HG02884 (cell line): ENCODE data around the gene MEA1.
"Not testable (repeated sequence)": the region's sequence is repeated elsewhere in the genome, so short reads cannot be mapped to it uniquely, and the experiment has no call there.

ENCODE experiments used
- ATAC-seq: cut with Tn5 transposase; IDR thresholded peaks from one replicate; pipeline ENCODE4 v1.9.1; 2021; ENCODE audit warnings: mild to moderate bottlenecking, moderate library complexity; ENCODE audit not compliant: unreplicated experiment

Gene MEA1

GRCh38 chr6:43013843-43014433, at the start of gene MEA1, which contains the start of gene KLHDC3:
MEA1 (minus strand) TSS chr6:43013946; CDS start chr6:43013813, 133 bp downstream.
KLHDC3 (plus strand) TSS chr6:43014249; CDS start chr6:43017193, 2,944 bp downstream.
- ATAC-seq: peak; percentile 79

- ATAC-seq: no peak
Observed at GRCh38 chr6:43062818-43063217, 49.1 kb upstream of the MEA1 start.

- ATAC-seq: no peak
Observed at GRCh38 chr6:43061861-43062260, 48.1 kb upstream of the MEA1 start.

GRCh38 chr6:43060755-43061633, 47.2 kb upstream of the MEA1 start:
- no peak for ATAC-seq

GRCh38 chr6:43060034-43060754, 46.4 kb upstream of the MEA1 start:
- no peak for ATAC-seq

GRCh38 chr6:43059168-43060033, 45.7 kb upstream of the MEA1 start, which contains the start of the genes KLC4 and MRPL2:
KLC4 (plus strand) TSS chr6:43059631; CDS start chr6:43061336, 1,705 bp downstream.
MRPL2 (minus strand) TSS chr6:43059434; CDS start chr6:43059381, 53 bp downstream.
- peak; percentile 89 for ATAC-seq

GRCh38 chr6:43058531-43058930, 44.8 kb upstream of the MEA1 start:
- no peak for ATAC-seq

- no peak for ATAC-seq
Observed at GRCh38 chr6:43055966-43056365, 42.2 kb upstream of the MEA1 start.

- ATAC-seq: no peak
Observed at GRCh38 chr6:43054206-43054943, 40.6 kb upstream of the MEA1 start.

GRCh38 chr6:43053545-43054205, 39.9 kb upstream of the MEA1 start, which contains the start of gene CUL7:
CUL7 (minus strand) TSS chr6:43053851; CDS start chr6:43052788, 1,063 bp downstream.
- peak; percentile 76 for ATAC-seq

GRCh38 chr6:43052842-43053544, 39.2 kb upstream of the MEA1 start:
- ATAC-seq: peak; percentile 10

- ATAC-seq: no peak
Observed at GRCh38 chr6:43052225-43052841, 38.6 kb upstream of the MEA1 start.

GRCh38 chr6:43050981-43051380, 37.2 kb upstream of the MEA1 start:
- ATAC-seq: no peak

- ATAC-seq: no peak
Observed at GRCh38 chr6:43047998-43048397, 34.3 kb upstream of the MEA1 start.

GRCh38 chr6:43045371-43045930, 31.7 kb upstream of the MEA1 start:
- ATAC-seq: no peak

GRCh38 chr6:43043310-43043709, 29.6 kb upstream of the MEA1 start:
- no peak for ATAC-seq

- ATAC-seq: not testable (repeated sequence)
Observed at GRCh38 chr6:43041475-43041874, 27.7 kb upstream of the MEA1 start.
